D721Med (cell line): ENCODE measurements around the gene CHCHD3.
A peak's percentile ranks its signal among the peaks of the same experiment; 100 is the strongest.

Source experiments
- DNase-seq: peaks from one replicate; pipeline ENCODE4 v3.0.0; 2011; ENCODE audit warnings: low spot score; ENCODE audit not compliant: insufficient read length
- FAIRE-seq: peaks from 2 replicates; lab custom pipeline; 2011; peaks lifted over from hg19 to GRCh38; lab: Jason Lieb, UNC
- TF ChIP-seq, protein P1 (sequence below): IDR thresholded peaks from 2 replicates; pipeline ENCODE4 v1.5.1; 2012; ENCODE audit warnings: mild to moderate bottlenecking, control low read depth; ENCODE audit not compliant: insufficient read depth; ENCODE audit errors: missing control alignments

The CHCHD3 gene

DNA sequence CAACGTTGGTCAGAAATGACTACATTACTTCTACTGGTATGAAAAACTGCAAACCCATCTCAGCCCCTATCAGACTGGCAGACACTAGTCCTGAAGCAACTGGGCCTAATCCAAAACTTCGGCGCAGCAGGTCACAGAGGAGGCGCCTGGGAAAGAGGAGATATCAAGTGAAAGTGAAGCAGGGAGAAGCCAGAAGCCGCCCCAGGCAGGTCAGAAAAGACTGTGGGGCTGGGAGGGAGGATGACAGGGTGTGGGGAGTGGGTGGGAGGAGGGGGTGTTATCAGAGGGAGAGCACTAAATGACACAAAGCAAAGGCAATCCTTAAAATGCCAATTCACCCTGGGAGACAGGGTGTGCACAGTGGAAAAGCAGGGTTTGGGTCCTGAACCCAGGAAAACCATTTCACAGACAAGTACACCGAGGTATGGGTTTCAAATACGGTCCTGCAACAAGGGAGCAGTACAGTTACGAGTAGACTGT, 731 bp downstream of the CHCHD3 start:
- TF ChIP-seq, protein P1, sequence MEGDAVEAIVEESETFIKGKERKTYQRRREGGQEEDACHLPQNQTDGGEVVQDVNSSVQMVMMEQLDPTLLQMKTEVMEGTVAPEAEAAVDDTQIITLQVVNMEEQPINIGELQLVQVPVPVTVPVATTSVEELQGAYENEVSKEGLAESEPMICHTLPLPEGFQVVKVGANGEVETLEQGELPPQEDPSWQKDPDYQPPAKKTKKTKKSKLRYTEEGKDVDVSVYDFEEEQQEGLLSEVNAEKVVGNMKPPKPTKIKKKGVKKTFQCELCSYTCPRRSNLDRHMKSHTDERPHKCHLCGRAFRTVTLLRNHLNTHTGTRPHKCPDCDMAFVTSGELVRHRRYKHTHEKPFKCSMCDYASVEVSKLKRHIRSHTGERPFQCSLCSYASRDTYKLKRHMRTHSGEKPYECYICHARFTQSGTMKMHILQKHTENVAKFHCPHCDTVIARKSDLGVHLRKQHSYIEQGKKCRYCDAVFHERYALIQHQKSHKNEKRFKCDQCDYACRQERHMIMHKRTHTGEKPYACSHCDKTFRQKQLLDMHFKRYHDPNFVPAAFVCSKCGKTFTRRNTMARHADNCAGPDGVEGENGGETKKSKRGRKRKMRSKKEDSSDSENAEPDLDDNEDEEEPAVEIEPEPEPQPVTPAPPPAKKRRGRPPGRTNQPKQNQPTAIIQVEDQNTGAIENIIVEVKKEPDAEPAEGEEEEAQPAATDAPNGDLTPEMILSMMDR, result no peak
- DNase-seq (no peak), FAIRE-seq (no peak)

DNA sequence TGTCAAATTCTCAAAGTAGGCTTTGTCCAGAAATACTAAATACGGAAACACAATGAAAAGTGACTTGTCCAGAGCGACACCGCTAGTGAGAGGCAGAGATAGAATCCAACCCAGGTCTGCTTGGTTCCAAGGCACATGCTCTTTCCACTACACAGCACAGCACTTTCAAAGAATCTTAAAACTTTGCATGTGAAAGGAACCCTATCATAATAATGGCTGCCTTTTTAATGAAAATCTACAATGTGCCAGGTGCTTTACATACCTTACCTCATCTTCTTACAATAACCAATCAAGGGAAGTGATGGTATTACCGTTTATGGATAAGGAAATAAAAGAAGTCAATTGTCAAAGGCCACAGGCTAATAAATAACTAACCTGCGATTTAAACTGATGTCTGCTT, 2.6 kb downstream of the CHCHD3 start:
- FAIRE-seq (no peak), DNase-seq (no peak)
- TF ChIP-seq, protein P1, result no peak

DNA sequence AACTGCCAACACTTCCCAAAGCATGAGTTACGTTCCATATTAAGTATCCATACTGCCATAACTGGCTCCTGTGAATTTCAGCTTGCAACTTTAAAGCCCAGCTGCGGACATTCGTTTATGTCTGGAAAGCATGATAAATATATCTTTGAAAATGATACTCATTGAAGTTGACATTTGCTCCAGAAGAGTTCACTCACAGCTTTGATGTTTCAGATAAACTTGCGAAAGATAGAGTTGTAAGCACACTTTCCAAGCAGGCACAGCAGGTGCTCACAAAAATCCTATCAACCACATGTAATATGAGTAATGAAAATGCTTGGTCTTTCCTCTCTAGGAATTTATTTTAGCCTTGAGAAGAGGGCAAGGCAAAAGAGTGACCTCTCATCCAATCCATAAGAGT, 4.5 kb downstream of the CHCHD3 start:
- TF ChIP-seq, protein P1, result no peak
- DNase-seq (no peak), FAIRE-seq (no peak)

DNA sequence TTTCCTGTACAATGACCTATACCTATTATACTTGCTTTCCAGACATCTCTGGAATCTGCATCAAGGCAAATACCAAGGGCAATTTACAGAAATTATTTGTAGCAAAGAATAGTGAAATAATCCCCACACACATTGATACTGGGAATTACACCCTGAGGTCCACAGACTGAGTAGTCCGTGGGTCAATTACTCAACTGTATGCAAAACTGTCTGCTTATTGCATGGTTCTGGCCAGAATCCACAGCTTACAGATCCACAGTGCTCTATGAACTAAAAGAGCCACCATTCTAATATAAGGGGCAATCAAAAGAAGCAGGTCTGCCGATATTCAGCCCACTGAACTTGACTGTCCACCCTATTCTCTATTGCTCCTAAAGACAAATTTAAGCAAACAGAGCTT, 5.7 kb downstream of the CHCHD3 start:
- DNase-seq (no peak), FAIRE-seq (no peak)
- TF ChIP-seq, protein P1, result no peak

DNA sequence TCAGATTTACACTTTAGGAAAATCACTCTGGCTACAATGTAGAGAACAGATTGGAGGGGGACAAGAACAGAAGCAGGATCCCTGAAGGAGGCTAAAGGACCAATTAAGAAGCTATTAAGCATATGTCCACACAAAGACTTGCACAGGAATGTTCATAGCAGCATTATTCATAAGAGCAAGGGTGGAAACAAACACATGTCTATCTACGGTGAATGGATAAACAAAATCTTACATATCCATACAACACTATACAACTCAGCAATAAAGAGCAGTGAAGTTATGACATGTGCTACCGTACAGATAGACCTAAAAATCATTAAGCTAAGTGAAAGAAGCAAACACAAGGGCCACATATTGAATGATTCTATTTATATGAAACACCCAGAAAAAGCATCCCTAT, 10.4 kb downstream of the CHCHD3 start:
- FAIRE-seq, result no peak

DNA sequence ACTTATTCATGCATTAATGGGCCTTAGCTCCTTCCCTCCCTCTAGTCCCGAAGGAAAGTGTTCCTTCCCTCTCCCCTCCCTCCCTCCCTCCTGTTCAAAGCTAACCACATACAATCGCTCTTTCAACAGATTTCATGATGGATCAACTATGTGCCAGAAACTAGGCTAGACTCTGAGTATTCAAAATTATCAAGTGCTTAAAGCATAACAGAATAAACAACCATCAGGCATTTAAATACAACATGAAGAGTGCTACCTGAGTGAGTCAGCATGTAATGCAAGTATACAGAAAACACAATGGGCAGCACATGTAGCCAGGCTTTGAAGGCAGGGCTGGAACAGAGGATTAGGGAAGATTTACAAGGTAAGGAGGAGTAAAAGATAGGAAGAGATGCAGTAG, 11.3 kb downstream of the CHCHD3 start:
- no peak for DNase-seq
- peak; percentile 77 for FAIRE-seq
- TF ChIP-seq, protein P1, result no peak

More for the DNA sequence above, 10.4 kb downstream of the CHCHD3 start:
- DNase-seq, result no peak
- TF ChIP-seq, protein P1, result no peak

DNA sequence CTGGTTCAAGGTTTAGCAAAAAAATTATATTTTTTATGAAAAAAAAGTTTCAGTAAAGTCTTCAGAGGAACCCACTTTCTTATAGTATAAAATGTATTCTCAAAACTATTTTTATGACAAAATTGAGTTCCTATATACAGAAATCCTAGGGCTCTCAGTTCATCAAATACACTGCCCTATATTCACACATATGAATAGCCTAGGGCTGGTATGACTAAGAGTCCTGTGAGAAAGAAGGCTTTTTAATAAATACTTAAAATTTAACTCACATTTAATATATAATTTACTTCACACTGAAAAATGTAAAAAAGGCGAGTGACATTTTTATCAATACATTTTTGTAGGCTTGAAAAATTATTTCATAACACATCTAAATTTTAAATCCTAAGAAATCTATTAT, 16.6 kb downstream of the CHCHD3 start:
- DNase-seq (no peak), FAIRE-seq (no peak)
- TF ChIP-seq, protein P1, result no peak
